Astrocyte (in vitro differentiated cells and primary cell): ENCODE measurements around the gene NLGN2.

Experiments used
- EZH2 ChIP-seq: IDR thresholded peaks from 2 replicates; pipeline ENCODE4 v1.6.1; 2012; ENCODE audit warnings: mild to moderate bottlenecking, low read length, inconsistent platforms; ENCODE audit not compliant: insufficient read depth
- TF ChIP-seq, protein P1 (sequence below): IDR thresholded peaks from 2 replicates; pipeline ENCODE4 v1.5.1; 2011; ENCODE audit warnings: low read depth, mild to moderate bottlenecking, inconsistent platforms, low read length, moderate library complexity; ENCODE audit not compliant: insufficient read depth

DNA sequence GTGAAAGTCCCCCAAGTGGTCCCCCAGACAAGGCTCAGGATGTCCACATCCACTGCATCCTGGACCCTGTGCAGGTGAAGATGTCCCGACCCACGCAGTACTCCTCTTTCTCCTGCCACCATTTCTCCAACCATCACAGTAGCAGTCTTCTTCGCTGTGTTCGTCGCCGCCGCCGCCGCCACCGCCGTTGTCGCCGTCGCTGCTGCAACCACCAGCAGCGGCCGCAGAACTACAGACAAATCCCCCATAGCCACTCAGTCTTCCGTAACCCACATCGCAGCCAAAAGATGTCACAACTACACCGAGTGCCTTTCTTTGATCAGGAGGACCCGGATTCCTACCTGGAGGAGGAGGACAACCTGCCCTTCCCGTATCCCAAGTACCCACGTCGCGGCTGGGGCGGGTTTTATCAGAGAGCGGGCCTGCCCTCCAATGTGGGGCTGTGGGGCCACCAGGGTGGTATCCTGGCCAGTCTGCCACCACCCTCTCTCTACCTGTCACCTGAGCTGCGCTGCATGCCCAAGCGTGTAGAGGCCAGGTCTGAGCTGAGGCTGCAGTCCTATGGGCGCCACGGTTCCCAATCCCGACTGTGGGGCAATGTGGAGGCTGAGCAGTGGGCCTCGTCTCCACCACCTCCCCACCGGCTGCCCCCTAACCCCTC lies 18.7 kb downstream of the NLGN2 start:
- TF ChIP-seq, protein P1, sequence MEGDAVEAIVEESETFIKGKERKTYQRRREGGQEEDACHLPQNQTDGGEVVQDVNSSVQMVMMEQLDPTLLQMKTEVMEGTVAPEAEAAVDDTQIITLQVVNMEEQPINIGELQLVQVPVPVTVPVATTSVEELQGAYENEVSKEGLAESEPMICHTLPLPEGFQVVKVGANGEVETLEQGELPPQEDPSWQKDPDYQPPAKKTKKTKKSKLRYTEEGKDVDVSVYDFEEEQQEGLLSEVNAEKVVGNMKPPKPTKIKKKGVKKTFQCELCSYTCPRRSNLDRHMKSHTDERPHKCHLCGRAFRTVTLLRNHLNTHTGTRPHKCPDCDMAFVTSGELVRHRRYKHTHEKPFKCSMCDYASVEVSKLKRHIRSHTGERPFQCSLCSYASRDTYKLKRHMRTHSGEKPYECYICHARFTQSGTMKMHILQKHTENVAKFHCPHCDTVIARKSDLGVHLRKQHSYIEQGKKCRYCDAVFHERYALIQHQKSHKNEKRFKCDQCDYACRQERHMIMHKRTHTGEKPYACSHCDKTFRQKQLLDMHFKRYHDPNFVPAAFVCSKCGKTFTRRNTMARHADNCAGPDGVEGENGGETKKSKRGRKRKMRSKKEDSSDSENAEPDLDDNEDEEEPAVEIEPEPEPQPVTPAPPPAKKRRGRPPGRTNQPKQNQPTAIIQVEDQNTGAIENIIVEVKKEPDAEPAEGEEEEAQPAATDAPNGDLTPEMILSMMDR, result no peak
- TF ChIP-seq EZH2, result no peak
